HG02798 (cell line): Measurements from ENCODE around the gene SUSD2.
"Not testable (repeated sequence)": the region's sequence is repeated elsewhere in the genome, so short reads cannot be mapped to it uniquely, and the experiment has no call there.

Source experiments
- ATAC-seq: cut with Tn5 transposase; IDR thresholded peaks from one replicate; pipeline ENCODE4 v1.9.1; 2021; ENCODE audit warnings: mild to moderate bottlenecking; ENCODE audit not compliant: unreplicated experiment, poor library complexity

Gene SUSD2

GRCh38 chr22:24186352-24186740, 5.1 kb downstream of the SUSD2 start:
- ATAC-seq, result no peak

- no peak for ATAC-seq
Observed at GRCh38 chr22:24186892-24187670, 5.8 kb downstream of the SUSD2 start.

DNA sequence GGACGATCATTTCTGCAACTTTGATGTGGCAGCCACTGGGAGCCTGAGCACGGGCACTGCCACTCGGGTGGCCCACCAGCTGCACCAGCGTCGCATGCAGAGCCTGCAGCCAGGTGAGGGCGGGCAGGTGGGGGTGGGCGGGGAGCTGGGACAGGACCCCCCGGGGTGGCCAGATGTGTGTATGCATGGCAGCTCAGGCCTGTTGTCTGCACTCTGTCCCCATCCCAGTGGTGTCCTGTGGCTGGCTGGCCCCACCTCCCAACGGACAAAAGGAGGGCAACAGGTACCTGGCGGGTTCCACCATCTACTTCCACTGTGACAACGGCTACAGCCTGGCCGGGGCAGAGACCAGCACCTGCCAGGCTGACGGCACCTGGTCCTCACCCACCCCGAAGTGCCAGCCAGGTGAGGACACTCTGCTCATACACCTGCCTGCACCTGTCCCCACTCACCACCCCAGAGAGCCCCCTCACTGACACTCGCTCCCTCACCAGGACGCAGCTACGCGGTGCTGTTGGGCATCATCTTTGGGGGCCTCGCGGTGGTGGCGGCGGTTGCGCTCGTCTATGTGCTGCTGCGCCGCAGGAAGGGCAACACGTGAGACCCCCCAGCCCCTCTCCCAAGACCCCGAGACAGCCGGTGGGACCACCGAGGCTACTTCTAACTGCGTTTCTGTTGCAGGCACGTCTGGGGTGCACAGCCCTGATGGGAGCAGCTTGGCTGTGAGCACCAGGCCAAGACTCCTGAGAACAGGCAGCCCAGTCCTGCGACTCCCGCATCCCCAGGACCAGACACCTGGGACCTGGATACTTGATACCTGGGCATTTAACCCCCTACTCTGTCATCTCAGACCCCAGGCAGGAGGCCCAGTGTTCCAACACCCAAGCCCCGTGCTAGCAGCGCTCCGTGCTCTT, 6.7 kb downstream of the SUSD2 start:
- no peak for ATAC-seq

DNA sequence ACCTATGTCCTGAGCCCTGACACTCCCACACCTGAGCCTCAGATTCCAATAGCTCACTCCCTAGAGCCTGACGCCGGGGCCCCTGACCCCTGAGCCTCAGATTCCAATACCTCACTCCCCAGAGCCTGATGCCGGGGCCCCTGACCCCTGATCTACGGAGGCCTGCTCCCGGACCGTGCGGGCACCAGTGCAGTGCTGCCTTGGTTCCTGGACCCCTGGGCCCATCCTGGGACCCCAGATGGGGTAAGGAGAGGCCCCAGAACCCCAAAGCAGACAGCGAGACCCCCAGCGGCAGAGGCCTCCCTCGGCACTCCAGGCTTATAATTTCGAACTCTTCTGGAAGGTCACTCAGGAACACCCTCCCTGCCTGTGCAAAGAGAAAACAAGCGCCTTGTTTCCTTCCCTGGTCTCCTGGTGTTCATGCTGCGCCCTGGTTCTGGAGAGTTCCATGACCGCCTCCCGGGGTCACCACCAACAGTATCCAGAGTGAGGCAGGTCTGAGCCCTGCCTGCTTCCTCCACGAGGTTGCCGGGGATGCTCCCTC, 7.5 kb downstream of the SUSD2 start:
- no peak for ATAC-seq

DNA sequence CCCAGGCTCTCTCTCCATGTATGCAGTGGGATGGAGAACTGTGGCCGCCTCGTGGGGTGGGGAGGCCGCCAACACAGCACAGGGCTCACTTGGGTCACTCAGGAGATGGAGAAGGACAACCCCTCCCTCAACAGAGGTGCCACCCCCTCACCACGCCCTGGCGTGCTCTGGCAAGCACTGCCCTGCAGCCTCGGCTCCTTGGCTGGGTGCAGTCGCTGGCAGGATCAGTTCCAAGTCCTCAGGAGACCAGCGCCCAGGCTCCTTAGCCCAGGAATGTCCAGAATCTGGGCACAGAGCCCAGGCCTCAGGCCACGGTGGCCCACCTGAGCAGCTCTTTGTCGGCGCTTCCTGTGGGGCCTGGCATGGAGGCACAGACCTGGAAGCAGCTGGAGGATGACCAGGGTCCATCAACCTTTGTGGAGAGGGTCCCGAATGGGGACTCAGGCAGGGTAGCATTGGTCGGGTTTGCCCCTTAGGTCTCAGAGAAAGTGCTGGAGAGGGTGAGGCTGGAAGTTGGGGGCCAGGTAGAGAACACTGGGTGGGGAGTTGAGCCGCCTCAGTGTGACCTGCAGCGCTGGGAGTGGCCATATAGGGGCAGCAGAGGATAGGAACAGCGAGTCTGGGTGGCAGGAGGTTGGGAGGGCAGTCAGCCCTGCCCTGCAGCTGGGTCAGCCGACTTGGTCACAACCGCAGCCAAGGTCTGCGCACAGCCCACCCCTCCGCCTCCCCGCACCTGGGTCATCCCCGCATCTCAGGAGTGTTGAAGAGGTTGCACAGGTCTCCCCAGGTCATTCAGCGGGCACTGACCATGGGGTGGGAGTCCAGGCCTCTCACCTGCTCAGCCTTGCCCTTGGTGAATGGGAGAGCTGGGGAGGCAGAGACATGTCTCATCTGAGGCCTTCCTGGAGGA, 8.2 kb downstream of the SUSD2 start:
- ATAC-seq, result peak; percentile 42

DNA sequence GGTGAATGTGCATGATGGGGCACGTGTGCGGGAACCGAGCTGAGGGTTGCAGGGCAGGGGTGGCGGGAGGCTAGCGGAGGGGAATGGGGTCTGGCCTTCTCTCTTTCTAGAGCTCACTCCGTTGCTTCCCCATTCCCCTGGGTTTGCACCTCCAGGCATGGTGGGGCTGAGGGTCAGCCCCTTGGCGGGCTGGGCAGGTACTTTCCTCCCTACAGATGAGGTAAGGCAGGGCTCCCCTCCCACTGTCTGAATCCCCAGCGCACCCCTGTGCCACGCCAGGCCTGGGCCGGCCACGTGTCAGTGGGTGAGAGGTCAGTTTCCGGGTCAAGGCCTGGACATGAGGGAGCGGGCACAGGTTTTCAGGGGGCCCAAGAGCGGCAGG, 8.9 kb downstream of the SUSD2 start:
- no peak for ATAC-seq

GRCh38 chr22:24190596-24191208, 9.4 kb downstream of the SUSD2 start:
- ATAC-seq, result no peak

- ATAC-seq, result no peak
Observed at GRCh38 chr22:24191381-24191841, 10.1 kb downstream of the SUSD2 start.

DNA sequence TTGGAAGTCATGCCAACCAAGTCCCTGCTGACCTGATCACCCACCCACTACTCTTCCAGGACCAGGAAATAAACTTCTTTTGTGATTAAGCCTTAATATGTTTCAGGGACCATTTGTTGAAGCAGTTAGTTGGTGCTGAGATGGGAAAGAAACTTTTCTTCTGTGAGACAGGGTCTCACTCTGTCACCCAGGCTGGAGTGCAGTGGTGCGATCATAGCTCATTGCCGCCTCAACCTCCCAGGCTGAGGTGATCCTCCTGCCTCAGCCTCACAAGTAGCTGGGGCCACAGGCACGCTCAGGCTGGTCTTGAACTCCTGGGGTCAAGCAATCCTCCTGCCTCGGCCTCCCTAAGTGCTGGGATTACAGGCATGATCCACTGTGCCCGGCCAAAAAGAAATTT, 10.6 kb downstream of the SUSD2 start:
- ATAC-seq, result no peak

DNA sequence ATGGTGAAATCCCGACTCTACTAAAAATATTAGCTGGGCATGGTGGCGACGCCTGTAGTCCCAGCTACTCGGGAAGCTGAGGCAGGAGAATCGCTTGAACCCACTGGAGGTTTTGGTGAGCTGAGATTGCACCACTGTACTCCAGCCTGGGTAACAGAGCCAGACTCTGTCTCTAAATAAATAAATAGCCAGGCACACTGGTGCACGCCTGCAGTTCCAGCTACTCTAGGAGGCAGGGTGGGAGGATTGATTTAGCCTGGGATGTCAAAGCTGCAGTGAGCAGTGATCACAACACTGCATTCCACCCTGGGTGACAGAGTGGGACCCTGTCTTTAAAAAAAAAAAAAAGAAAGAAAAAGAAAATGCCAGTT, 17.4 kb downstream of the SUSD2 start:
- no peak for ATAC-seq

DNA sequence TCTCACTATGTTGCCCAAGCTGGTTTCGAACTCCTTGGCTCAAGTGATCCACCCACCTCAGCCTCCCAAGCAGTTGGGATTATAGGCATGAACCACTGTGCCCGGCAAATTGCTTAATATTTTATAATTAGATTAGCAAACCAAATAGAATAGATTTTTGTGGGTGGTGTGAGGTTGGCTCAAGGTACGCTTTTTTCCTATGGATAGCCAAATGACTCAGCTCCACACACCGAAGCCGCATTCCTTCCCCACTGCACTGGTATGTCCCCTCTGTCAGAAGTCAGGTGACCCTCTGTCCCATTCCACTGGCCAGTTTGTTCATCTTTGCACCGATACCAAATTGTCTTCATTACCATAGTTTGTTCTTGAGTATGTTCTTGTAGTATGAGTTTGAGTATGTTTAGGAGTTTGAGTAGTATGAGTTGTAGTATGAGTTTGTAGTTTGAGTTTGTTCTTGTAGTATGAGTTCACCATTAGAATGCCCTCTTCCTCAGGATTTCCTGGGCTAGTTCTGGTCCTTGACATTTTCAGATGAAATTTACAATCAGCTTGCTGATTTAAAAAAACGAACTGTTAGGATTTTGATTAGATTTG, 19.4 kb downstream of the SUSD2 start:
- ATAC-seq, result no peak

- no peak for ATAC-seq
Observed at GRCh38 chr22:24201681-24202614, 20.7 kb downstream of the SUSD2 start.

- ATAC-seq, result not testable (repeated sequence)
Observed at GRCh38 chr22:24203856-24204255, 22.6 kb downstream of the SUSD2 start.

GRCh38 chr22:24205438-24206195, 24.3 kb downstream of the SUSD2 start:
- no peak for ATAC-seq

- ATAC-seq, result not testable (repeated sequence)
Observed at GRCh38 chr22:24206460-24207263, 25.4 kb downstream of the SUSD2 start.

GRCh38 chr22:24207264-24208011, 26.2 kb downstream of the SUSD2 start:
- no peak for ATAC-seq
